ENCODE measurements around the gene CHRDL1. TPM values are rescaled to one million over a fixed set of nuclear protein-coding genes. Genes with fewer than 3 reads are reported as not detected.

Gene CHRDL1
- total and polyA plus RNA-seq, 2 donors (not counting 3 experiments of a cell fraction or from before 2014, with no cell fraction given), result not detected

GRCh38 chrX:110678591-110678990, 117.0 kb downstream of the CHRDL1 start:
- no peaks in the 10 kb centered on the region for H3K36me3 ChIP-seq (ENCODE audit: control insufficient read depth in 2 of 2, extremely low read depth in 1 of 2, insufficient read depth in 2 of 2, low read length in 2 of 2)
- intact Hi-C loops (cut with micrococcal nuclease) (no loop called here), dilution Hi-C loops (cut with MboI; ENCODE audit: extremely low pct_ligation_motif_present, low sequenced_read_pairs) (no loop called here)
- H2AFZ ChIP-seq (ENCODE audit: low read depth, low read length), result no peak overlapping the region
- no peaks in the 10 kb centered on the region for H3K9me1 ChIP-seq (replicated peaks; ENCODE audit: control insufficient read depth, extremely low read depth, insufficient read depth, low read length)
- no peaks in the 10 kb centered on the region for H4K20me1 ChIP-seq (replicated peaks; ENCODE audit: control insufficient read depth, extremely low read depth, insufficient read depth, low read length)
- H3K79me2 ChIP-seq (ENCODE audit: control insufficient read depth, insufficient read depth, low read length), result no peaks in the 10 kb centered on the region
- H3K27ac ChIP-seq (ENCODE audit: insufficient read depth, low read depth, low read length), result no peak overlapping the region
- no peaks in the 10 kb centered on the region for H3K27me3 ChIP-seq (ENCODE audit: control insufficient read depth in 2 of 2, insufficient read depth in 2 of 2, low read length in 2 of 2)
- TF ChIP-seq JUN (IDR thresholded peaks at IDR 0.05; ENCODE audit: borderline replicate concordance, insufficient read depth, insufficient read length, low read depth) (no peak), POLR2A (IDR thresholded peaks at IDR 0.05; ENCODE audit: low read depth, low read length) (no peak), EZH2 (IDR thresholded peaks at IDR 0.05; ENCODE audit: borderline replicate concordance, low read depth, low read length, severe bottlenecking) (no peak)
- H3K4me1 ChIP-seq (ENCODE audit: control insufficient read depth, extremely low read depth, insufficient read depth, low read length), result no peaks in the 10 kb centered on the region
- no peaks in the 10 kb centered on the region for H3K9me3 ChIP-seq (replicated peaks; ENCODE audit: control insufficient read depth, insufficient read depth, low read length)
- CTCF ChIA-PET, result no interaction called here
- no peak overlapping the region for H3K9ac ChIP-seq (replicated peaks; ENCODE audit: extremely low read depth, insufficient read depth, low read length)
- POLR2A ChIA-PET, result no interaction called here
- DNase-seq (ENCODE audit: low read depth, low spot score), result no peak
- FAIRE-seq, result no peak
- no peak overlapping the region for H3K4me2 ChIP-seq (ENCODE audit: insufficient read depth, low read length)
- H3K4me3 ChIP-seq (replicated peaks in 1 of 3; ENCODE audit: insufficient read depth in 1 of 3, low read depth in 1 of 3, low read length in 3 of 3), result no peak overlapping the region
- BruUV-seq (replicated peaks), result no TSS peak

- FAIRE-seq (no peak), DNase-seq (ENCODE audit: low read depth, low spot score) (no peak)
- Histone ChIP-seq H3K9ac (replicated peaks; ENCODE audit: extremely low read depth, insufficient read depth, low read length) (no peak overlapping the region), H4K20me1 (replicated peaks; ENCODE audit: control insufficient read depth, extremely low read depth, insufficient read depth, low read length) (no peaks in the 10 kb centered on the region), H3K79me2 (ENCODE audit: control insufficient read depth, insufficient read depth, low read length) (no peaks in the 10 kb centered on the region), H3K27ac (ENCODE audit: insufficient read depth, low read depth, low read length) (no peak overlapping the region), H3K4me3 (replicated peaks in 1 of 3; ENCODE audit: insufficient read depth in 1 of 3, low read depth in 1 of 3, low read length in 3 of 3) (no peak overlapping the region), H3K27me3 (ENCODE audit: control insufficient read depth in 2 of 2, insufficient read depth in 2 of 2, low read length in 2 of 2) (no peaks in the 10 kb centered on the region), H2AFZ (ENCODE audit: low read depth, low read length) (no peak overlapping the region), H3K9me1 (replicated peaks; ENCODE audit: control insufficient read depth, extremely low read depth, insufficient read depth, low read length) (no peaks in the 10 kb centered on the region), H3K4me1 (ENCODE audit: control insufficient read depth, extremely low read depth, insufficient read depth, low read length) (no peaks in the 10 kb centered on the region), H3K36me3 (ENCODE audit: control insufficient read depth in 2 of 2, extremely low read depth in 1 of 2, insufficient read depth in 2 of 2, low read length in 2 of 2) (no peaks in the 10 kb centered on the region), H3K4me2 (ENCODE audit: insufficient read depth, low read length) (no peak overlapping the region), H3K9me3 (replicated peaks; ENCODE audit: control insufficient read depth, insufficient read depth, low read length) (no peaks in the 10 kb centered on the region)
- intact Hi-C loops (cut with micrococcal nuclease) (no loop called here), dilution Hi-C loops (cut with MboI; ENCODE audit: extremely low pct_ligation_motif_present, low sequenced_read_pairs) (no loop called here)
- TF ChIP-seq GATA2 (IDR thresholded peaks at IDR 0.05; ENCODE audit: insufficient read depth, insufficient read length, low read depth, low read length) (no peak), CTCF (IDR thresholded peaks at IDR 0.05; ENCODE audit: extremely low read depth in 1 of 2, insufficient read depth in 1 of 2, low read depth in 1 of 2, low read length in 2 of 2) (no peak), POLR2A (IDR thresholded peaks at IDR 0.05; ENCODE audit: low read depth, low read length) (no peak), JUN (IDR thresholded peaks at IDR 0.05; ENCODE audit: borderline replicate concordance, insufficient read depth, insufficient read length, low read depth) (no peak), EZH2 (IDR thresholded peaks at IDR 0.05; ENCODE audit: borderline replicate concordance, low read depth, low read length, severe bottlenecking) (no peak), POLR2AphosphoS5 (IDR thresholded peaks at IDR 0.05; ENCODE audit: insufficient read depth, low read depth, low read length) (no peak), MAX (IDR thresholded peaks at IDR 0.05; ENCODE audit: insufficient read depth, insufficient read length) (no peak), MYC (IDR thresholded peaks at IDR 0.05; ENCODE audit: low read depth, low read length) (no peak), FOS (IDR thresholded peaks at IDR 0.05; ENCODE audit: borderline replicate concordance, insufficient read depth, low read length) (no peak)
- BruUV-seq (replicated peaks), result no TSS peak
- ChIA-PET POLR2A (no interaction called here), CTCF (no interaction called here)
These were observed 119.7 kb downstream of the CHRDL1 start for GRCh38 chrX:110675886-110676285.

Data from endothelial cell of umbilical vein (primary cell).